OCI-LY7 (cell line): ENCODE measurements around the gene BTG2.

Experiments
- EZH2phosphoT487 ChIP-seq: fragments of 200-600 bp; sonication (generic); IDR thresholded peaks from 2 replicates; pipeline ENCODE4 v1.6.1; 2018; ENCODE audit warnings: low read depth, borderline replicate concordance, mild to moderate bottlenecking, mixed run types, antibody characterized with exemption, low read length, moderate library complexity, mixed read lengths
- TF ChIP-seq, protein P1 (sequence below): fragments of 200-600 bp; sonication (generic); conservative IDR thresholded peaks from 2 replicates; pipeline ENCODE4 v1.5.1; 2014; ENCODE audit warnings: mild to moderate bottlenecking, antibody characterized with exemption, low read length, moderate library complexity, mixed read lengths

DNA sequence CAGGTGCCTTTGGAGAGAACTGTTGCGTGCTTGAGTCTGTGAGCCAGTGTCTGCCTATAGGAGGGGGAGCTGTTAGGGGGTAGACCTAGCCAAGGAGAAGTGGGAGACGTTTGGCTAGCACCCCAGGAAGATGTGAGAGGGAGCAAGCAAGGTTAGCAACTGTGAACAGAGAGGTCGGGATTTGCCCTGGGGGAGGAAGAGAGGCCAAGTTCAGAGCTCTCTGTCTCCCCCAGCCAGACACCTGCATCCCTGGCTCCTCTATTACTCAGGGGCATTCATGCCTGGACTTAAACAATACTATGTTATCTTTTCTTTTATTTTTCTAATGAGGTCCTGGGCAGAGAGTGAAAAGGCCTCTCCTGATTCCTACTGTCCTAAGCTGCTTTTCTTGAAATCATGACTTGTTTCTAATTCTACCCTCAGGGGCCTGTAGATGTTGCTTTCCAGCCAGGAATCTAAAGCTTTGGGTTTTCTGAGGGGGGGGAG lies 2.4 kb downstream of the BTG2 start:
- TF ChIP-seq, protein P1, sequence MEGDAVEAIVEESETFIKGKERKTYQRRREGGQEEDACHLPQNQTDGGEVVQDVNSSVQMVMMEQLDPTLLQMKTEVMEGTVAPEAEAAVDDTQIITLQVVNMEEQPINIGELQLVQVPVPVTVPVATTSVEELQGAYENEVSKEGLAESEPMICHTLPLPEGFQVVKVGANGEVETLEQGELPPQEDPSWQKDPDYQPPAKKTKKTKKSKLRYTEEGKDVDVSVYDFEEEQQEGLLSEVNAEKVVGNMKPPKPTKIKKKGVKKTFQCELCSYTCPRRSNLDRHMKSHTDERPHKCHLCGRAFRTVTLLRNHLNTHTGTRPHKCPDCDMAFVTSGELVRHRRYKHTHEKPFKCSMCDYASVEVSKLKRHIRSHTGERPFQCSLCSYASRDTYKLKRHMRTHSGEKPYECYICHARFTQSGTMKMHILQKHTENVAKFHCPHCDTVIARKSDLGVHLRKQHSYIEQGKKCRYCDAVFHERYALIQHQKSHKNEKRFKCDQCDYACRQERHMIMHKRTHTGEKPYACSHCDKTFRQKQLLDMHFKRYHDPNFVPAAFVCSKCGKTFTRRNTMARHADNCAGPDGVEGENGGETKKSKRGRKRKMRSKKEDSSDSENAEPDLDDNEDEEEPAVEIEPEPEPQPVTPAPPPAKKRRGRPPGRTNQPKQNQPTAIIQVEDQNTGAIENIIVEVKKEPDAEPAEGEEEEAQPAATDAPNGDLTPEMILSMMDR = 0 out of 2 replicates have a peak, but pooled peaks have one; percentile 7
- TF ChIP-seq EZH2phosphoT487 = no peak
